Suprapubic skin (tissue), 4 donors: Measurements from ENCODE around the gene CRK. TPM values are rescaled to one million over a fixed set of nuclear protein-coding genes. Genes with fewer than 3 reads are reported as not detected.

ENCODE experiments used
- DNase-seq, 2 donors: peaks; one replicate each; pipeline ENCODE4 v3.0.0-alpha.2; 2019; ENCODE audit warnings: low spot score in 2 of 2
- H3K27ac ChIP-seq: fragments of 200-600 bp; sonication (generic); one replicate; pipeline ENCODE4 v1.5.1; 2019
- H3K27me3 ChIP-seq: fragments of 200-600 bp; sonication (generic); one replicate; pipeline ENCODE4 v1.5.1; 2019
- H3K36me3 ChIP-seq: fragments of 200-600 bp; sonication (generic); one replicate; pipeline ENCODE4 v1.5.1; 2019
- H3K4me1 ChIP-seq: fragments of 200-600 bp; sonication (generic); one replicate; pipeline ENCODE4 v1.5.1; 2019
- H3K4me3 ChIP-seq: fragments of 200-600 bp; sonication (generic); one replicate; pipeline ENCODE4 v1.5.1; 2019; ENCODE audit warnings: mild to moderate bottlenecking
- H3K9me3 ChIP-seq: fragments of 200-600 bp; sonication (generic); one replicate; pipeline ENCODE4 v1.5.1; 2019
- EP300 ChIP-seq: sonication (generic); formaldehyde crosslinking; IDR thresholded peaks from one replicate; pipeline ENCODE4 v1.6.1; 2017; ENCODE audit warnings: antibody characterized with exemption
- POLR2A ChIP-seq, 2 donors: fragments of 450-650 bp; IDR thresholded peaks; one replicate each; pipeline ENCODE4 v1.6.1; 2017; ENCODE audit warnings: antibody characterized with exemption in 2 of 2, mild to moderate bottlenecking in 2 of 2, moderate library complexity in 2 of 2
- POLR2AphosphoS5 ChIP-seq, 3 donors: sonication (generic); formaldehyde crosslinking; IDR thresholded peaks; one replicate each; pipeline ENCODE4 v1.6.1; 2017; ENCODE audit warnings: antibody characterized with exemption in 3 of 3
- WGBS: methylation state at CpG from one replicate; pipeline ENCODE4 v1.1.5; 2018; 5-methylcytosine and 5-hydroxymethylcytosine counted together
- total RNA-seq, 4 donors: library from RNA; depleted of rRNA; stranded (reverse); fragments of >200 nt; gene quantifications; one replicate each; pipeline ENCODE4 v1.1.0, GENCODE V29; 2016
- TF ChIP-seq, protein P1 (sequence below), 2 donors: fragments of 200-600 bp in 1 of 2; fragments of 450-650 bp in 1 of 2; sonication (generic) in 1 of 2; IDR thresholded peaks; one replicate each; pipeline ENCODE4 v1.5.1; 2016 to 2019; ENCODE audit warnings: antibody characterized with exemption in 2 of 2, mild to moderate bottlenecking in 1 of 2, moderate library complexity in 1 of 2

Gene CRK
- total RNA-seq, 4 donors from 2014 or later = 38.9 to 53.7 (median 49.0) TPM

- Histone ChIP-seq H3K27me3 (no peaks in the 10 kb centered on the region), H3K27ac (no peak overlapping the region), H3K9me3 (no peaks in the 10 kb centered on the region), H3K4me3 (no peak overlapping the region), H3K36me3 (peaks cover 71% of the 10 kb centered on the region), H3K4me1 (peaks cover 24% of the 10 kb centered on the region)
- WGBS = 64% methylated on average over 7 of the region's 18 CpGs
- TF ChIP-seq EP300 = no peak
- TF ChIP-seq, protein P1, sequence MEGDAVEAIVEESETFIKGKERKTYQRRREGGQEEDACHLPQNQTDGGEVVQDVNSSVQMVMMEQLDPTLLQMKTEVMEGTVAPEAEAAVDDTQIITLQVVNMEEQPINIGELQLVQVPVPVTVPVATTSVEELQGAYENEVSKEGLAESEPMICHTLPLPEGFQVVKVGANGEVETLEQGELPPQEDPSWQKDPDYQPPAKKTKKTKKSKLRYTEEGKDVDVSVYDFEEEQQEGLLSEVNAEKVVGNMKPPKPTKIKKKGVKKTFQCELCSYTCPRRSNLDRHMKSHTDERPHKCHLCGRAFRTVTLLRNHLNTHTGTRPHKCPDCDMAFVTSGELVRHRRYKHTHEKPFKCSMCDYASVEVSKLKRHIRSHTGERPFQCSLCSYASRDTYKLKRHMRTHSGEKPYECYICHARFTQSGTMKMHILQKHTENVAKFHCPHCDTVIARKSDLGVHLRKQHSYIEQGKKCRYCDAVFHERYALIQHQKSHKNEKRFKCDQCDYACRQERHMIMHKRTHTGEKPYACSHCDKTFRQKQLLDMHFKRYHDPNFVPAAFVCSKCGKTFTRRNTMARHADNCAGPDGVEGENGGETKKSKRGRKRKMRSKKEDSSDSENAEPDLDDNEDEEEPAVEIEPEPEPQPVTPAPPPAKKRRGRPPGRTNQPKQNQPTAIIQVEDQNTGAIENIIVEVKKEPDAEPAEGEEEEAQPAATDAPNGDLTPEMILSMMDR (IDR thresholded peaks at IDR 0.05) = no peak
- TF ChIP-seq POLR2A (IDR thresholded peaks at IDR 0.05) = no peak
- TF ChIP-seq POLR2AphosphoS5 (IDR thresholded peaks at IDR 0.05) = no peak
- no peak for DNase-seq
Measured at GRCh38 chr17:1480747-1481465, 24.9 kb upstream of the CRK start.

- Histone ChIP-seq H3K4me3 (no peak overlapping the region), H3K9me3 (no peaks in the 10 kb centered on the region), H3K4me1 (peaks cover 6% of the 10 kb centered on the region), H3K27me3 (no peaks in the 10 kb centered on the region), H3K27ac (no peak overlapping the region), H3K36me3 (peaks cover 88% of the 10 kb centered on the region)
- no peak for DNase-seq
- WGBS = 79% methylated on average over 18 of the region's 26 CpGs
- TF ChIP-seq EP300 = no peak
- TF ChIP-seq, protein P1 (IDR thresholded peaks at IDR 0.05) = no peak
- no peak for TF ChIP-seq POLR2A (IDR thresholded peaks at IDR 0.05)
- TF ChIP-seq POLR2AphosphoS5 (IDR thresholded peaks at IDR 0.05) = no peak
Measured at GRCh38 chr17:1478418-1478817, 22.4 kb upstream of the CRK start.

DNA sequence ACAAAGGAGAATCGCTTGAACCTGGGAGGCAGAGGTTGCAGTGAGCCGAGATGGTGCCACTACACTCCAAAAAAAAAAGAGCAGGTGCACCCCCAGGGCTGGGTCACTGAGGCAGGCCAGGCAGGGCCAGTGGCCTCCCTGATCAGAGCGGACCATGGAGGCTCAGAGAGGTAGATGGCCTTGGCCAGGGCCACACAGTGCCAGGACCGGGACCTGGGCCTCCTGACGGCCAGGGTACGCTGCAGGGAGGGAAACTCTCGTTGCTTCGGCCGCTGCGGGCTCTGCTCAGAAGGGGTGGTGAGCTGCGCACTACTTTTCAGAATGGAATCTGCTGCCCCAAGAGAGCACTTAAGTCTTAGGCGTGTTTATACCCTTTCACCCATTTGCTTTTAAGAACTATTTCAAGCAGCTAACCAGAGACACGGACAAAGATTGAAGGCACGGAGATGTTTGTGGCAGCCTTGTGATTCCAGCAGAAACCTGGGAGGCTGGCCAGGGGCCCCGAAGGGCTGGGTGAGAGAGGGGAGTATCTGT is 19.4 kb upstream of the CRK start:
- WGBS = 89% methylated on average over 14 of the region's 15 CpGs
- Histone ChIP-seq H3K27me3 (no peaks in the 10 kb centered on the region), H3K27ac (no peak overlapping the region), H3K4me3 (no peak overlapping the region), H3K4me1 (no peaks in the 10 kb centered on the region), H3K36me3 (peaks cover 89% of the 10 kb centered on the region), H3K9me3 (no peaks in the 10 kb centered on the region)
- DNase-seq = no peak
- no peak for TF ChIP-seq EP300
- TF ChIP-seq POLR2A (IDR thresholded peaks at IDR 0.05) = no peak
- TF ChIP-seq, protein P1 (IDR thresholded peaks at IDR 0.05) = no peak
- no peak for TF ChIP-seq POLR2AphosphoS5 (IDR thresholded peaks at IDR 0.05)

- H3K9me3 ChIP-seq = no peaks in the 10 kb centered on the region
- H3K4me1 ChIP-seq = no peaks in the 10 kb centered on the region
- WGBS = 86% methylated on average over 28 of the region's 31 CpGs
- TF ChIP-seq POLR2A (IDR thresholded peaks at IDR 0.05) (no peak), POLR2AphosphoS5 (IDR thresholded peaks at IDR 0.05) (no peak), EP300 (no peak)
- TF ChIP-seq, protein P1 (IDR thresholded peaks at IDR 0.05) = no peak
- H3K27me3 ChIP-seq = no peaks in the 10 kb centered on the region
- H3K4me3 ChIP-seq = no peak overlapping the region
- peaks cover 89% of the 10 kb centered on the region for H3K36me3 ChIP-seq
- DNase-seq = no peak
- H3K27ac ChIP-seq = no peak overlapping the region
Measured at GRCh38 chr17:1474402-1475189, 18.6 kb upstream of the CRK start.

DNA sequence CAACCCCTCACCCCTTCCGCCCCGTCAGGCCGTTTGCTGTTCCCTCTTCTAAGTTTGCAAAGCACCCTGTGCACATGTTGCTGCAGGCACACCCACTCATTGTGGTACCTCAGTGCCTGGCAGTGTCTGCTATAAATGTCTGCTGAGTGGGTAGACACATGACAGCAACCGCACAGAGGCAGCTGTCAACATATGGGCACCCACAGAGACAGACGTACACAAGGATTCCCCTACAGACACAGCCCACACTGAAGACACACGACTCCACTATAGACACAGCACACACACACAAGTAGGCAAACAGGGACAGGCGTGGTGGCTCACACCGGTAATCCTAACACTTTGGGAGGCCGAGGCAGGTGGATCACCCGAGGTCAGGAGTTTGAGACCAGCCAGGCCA is 17.8 kb upstream of the CRK start:
- no peaks in the 10 kb centered on the region for H3K27me3 ChIP-seq
- TF ChIP-seq POLR2A (IDR thresholded peaks at IDR 0.05) (no peak), POLR2AphosphoS5 (IDR thresholded peaks at IDR 0.05) (no peak), EP300 (no peak)
- TF ChIP-seq, protein P1 (IDR thresholded peaks at IDR 0.05) = no peak
- peaks cover 89% of the 10 kb centered on the region for H3K36me3 ChIP-seq
- no peaks in the 10 kb centered on the region for H3K9me3 ChIP-seq
- no peaks in the 10 kb centered on the region for H3K4me1 ChIP-seq
- WGBS = 81% methylated on average over 10 of the region's 10 CpGs
- H3K27ac ChIP-seq = no peak overlapping the region
- DNase-seq = no peak
- H3K4me3 ChIP-seq = no peak overlapping the region
